Measurements from ENCODE around the gene MAMDC4. TPM values are rescaled to one million over a fixed set of nuclear protein-coding genes. Genes with fewer than 3 reads are reported as not detected.

Gene MAMDC4
- total and polyA plus RNA-seq, 2 experiments from 2014 or later = 1.7 to 6.8 TPM

DNA sequence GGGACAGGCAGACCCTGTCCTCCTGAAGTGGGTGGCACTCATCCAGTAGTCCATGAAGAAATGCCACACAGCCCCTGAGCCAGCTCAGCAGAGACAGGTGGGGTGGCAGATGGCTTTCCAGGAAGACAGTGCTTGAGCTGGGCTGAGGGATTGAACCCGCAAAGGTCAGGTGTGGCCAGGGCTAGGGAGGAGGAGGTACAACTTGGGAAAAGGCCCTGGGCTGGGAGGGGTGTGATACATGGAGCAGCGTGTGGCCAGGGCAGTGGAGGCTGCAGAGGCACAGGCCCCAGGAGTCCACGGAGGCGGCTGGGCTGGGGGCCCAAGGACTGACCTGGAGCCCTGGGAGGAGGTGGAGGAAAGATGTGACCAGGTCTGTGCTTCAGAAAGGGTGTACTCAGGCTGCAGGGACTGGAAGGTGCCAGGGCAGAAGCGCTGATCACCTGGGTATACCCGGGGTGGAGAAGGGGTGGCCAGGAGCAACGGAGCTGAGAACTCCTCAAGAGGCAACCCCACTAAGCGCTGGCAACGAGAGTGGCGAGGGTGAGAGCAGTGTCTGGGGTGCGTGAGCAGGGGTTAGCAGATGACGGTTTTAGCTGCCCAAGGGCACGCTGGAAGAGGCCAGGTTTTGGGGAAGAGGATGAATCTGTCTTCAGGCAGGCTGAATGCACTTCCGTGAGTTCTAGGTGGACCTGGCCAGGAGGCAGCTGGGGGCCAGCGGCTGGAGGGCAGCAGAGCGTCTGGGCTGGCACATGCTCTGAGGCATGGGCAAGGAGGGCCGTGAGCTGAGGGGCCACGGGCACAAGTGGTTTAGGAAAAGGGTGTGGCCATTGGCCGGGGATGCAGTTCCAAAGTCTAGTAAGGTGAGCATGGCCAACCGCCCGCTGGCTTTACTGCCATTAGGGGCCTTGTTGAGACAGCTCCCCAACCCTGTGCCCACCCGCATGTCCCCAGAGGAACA is 48.3 kb upstream of the MAMDC4 start:
- Mint-ChIP-seq H3K27me3 (ENCODE audit: insufficient read depth, low read depth, poor library complexity) (peaks cover 34% of the 10 kb centered on the region), H3K36me3 (ENCODE audit: low read depth) (peaks cover 4% of the 10 kb centered on the region; the same call in 2 of the 3 replicates), H3K9me3 (no peaks in the 10 kb centered on the region; the same call in 2 of the 3 replicates), H3K4me3 (no peak overlapping the region), H3K4me1 (peaks cover 10% of the 10 kb centered on the region; the same call in 1 of the 3 replicates), H3K27ac (no peak overlapping the region)
- Histone ChIP-seq H3K4me2 (no peak overlapping the region), H3K4me3 (no peak overlapping the region), H3K36me3 (ENCODE audit: insufficient read depth) (no peaks in the 10 kb centered on the region), H3K4me1 (ENCODE audit: insufficient read depth) (peaks cover 11% of the 10 kb centered on the region), H3F3A (replicated peaks; ENCODE audit: low read depth) (peaks cover 10% of the 10 kb centered on the region; the same call in 1 of the 2 replicates), H3K9me2 (ENCODE audit: insufficient read depth) (no peaks in the 10 kb centered on the region), H3K79me2 (replicated peaks; ENCODE audit: insufficient read depth) (peaks cover 5% of the 10 kb centered on the region), H3K27me3 (ENCODE audit: insufficient read depth) (peaks cover 7% of the 10 kb centered on the region), H2AFZ (no peak overlapping the region), H4K20me1 (replicated peaks; ENCODE audit: insufficient read depth) (no peaks in the 10 kb centered on the region), H3K27ac (ENCODE audit: low read depth) (no peak overlapping the region)
- DNase-seq (ENCODE audit: low spot score) = no peak
- TF ChIP-seq CREB1 (CRISPR knock-in tag; IDR thresholded peaks at IDR 0.05; ENCODE audit: low read depth) (no peak), EZH2 (IDR thresholded peaks at IDR 0.05; ENCODE audit: low read depth, unreplicated experiment) (no peak), POLR2AphosphoS5 (IDR thresholded peaks at IDR 0.05; ENCODE audit: low read depth) (no peak), JUNB (IDR thresholded peaks at IDR 0.05; ENCODE audit: unreplicated experiment) (no peak)
- TF ChIP-seq, protein P1, sequence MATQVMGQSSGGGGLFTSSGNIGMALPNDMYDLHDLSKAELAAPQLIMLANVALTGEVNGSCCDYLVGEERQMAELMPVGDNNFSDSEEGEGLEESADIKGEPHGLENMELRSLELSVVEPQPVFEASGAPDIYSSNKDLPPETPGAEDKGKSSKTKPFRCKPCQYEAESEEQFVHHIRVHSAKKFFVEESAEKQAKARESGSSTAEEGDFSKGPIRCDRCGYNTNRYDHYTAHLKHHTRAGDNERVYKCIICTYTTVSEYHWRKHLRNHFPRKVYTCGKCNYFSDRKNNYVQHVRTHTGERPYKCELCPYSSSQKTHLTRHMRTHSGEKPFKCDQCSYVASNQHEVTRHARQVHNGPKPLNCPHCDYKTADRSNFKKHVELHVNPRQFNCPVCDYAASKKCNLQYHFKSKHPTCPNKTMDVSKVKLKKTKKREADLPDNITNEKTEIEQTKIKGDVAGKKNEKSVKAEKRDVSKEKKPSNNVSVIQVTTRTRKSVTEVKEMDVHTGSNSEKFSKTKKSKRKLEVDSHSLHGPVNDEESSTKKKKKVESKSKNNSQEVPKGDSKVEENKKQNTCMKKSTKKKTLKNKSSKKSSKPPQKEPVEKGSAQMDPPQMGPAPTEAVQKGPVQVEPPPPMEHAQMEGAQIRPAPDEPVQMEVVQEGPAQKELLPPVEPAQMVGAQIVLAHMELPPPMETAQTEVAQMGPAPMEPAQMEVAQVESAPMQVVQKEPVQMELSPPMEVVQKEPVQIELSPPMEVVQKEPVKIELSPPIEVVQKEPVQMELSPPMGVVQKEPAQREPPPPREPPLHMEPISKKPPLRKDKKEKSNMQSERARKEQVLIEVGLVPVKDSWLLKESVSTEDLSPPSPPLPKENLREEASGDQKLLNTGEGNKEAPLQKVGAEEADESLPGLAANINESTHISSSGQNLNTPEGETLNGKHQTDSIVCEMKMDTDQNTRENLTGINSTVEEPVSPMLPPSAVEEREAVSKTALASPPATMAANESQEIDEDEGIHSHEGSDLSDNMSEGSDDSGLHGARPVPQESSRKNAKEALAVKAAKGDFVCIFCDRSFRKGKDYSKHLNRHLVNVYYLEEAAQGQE (IDR thresholded peaks at IDR 0.05; ENCODE audit: unreplicated experiment) = no peak
- TF ChIP-seq, protein P2, sequence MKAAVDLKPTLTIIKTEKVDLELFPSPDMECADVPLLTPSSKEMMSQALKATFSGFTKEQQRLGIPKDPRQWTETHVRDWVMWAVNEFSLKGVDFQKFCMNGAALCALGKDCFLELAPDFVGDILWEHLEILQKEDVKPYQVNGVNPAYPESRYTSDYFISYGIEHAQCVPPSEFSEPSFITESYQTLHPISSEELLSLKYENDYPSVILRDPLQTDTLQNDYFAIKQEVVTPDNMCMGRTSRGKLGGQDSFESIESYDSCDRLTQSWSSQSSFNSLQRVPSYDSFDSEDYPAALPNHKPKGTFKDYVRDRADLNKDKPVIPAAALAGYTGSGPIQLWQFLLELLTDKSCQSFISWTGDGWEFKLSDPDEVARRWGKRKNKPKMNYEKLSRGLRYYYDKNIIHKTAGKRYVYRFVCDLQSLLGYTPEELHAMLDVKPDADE (IDR thresholded peaks at IDR 0.05) = no peak
- ATAC-seq = no peak

DNA sequence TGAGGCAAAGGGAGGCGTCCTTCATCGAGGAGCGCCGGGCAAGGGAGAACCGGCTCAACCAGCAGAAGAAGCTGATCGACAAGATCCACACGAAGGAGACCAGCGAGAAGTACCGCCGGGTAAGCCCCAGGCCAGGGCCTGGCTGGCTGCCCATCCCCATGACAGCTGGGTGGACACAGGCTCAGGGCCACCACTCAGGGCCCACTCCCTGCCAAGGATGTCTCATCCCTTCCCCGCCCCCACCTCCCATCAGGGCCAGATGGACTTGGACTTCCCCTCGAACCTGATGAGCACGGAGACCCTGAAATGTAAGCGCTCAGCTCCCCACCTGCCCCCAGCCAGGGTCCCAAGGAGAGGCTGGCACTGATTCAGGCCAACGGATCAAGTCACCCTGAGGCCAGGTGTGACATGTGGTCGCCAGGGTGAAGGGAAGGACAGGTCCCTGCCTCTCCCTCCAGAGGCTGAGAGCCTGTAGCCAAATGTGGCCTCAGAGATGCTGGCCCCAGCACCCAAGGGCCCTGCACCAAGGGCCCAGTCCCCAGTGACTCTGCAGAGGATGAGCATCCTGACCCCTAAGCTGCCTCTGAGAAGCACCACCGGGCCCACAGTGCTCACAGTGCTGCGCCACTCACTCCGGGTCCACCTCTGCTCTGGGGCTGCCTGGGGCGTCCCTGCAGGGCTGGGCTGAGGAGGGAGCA is 47.5 kb upstream of the MAMDC4 start:
- no peak overlapping the region for H3K4me2 ChIP-seq
- peaks cover 16% of the 10 kb centered on the region for H3K4me1 ChIP-seq (ENCODE audit: insufficient read depth)
- peaks cover 13% of the 10 kb centered on the region for H3K79me2 ChIP-seq (replicated peaks; ENCODE audit: insufficient read depth)
- ATAC-seq = no peak
- no peaks in the 10 kb centered on the region for H3K9me2 ChIP-seq (ENCODE audit: insufficient read depth)
- H3K4me3 ChIP-seq = no peak overlapping the region
- TF ChIP-seq, protein P1 (IDR thresholded peaks at IDR 0.05; ENCODE audit: unreplicated experiment) = no peak
- TF ChIP-seq, protein P3, sequence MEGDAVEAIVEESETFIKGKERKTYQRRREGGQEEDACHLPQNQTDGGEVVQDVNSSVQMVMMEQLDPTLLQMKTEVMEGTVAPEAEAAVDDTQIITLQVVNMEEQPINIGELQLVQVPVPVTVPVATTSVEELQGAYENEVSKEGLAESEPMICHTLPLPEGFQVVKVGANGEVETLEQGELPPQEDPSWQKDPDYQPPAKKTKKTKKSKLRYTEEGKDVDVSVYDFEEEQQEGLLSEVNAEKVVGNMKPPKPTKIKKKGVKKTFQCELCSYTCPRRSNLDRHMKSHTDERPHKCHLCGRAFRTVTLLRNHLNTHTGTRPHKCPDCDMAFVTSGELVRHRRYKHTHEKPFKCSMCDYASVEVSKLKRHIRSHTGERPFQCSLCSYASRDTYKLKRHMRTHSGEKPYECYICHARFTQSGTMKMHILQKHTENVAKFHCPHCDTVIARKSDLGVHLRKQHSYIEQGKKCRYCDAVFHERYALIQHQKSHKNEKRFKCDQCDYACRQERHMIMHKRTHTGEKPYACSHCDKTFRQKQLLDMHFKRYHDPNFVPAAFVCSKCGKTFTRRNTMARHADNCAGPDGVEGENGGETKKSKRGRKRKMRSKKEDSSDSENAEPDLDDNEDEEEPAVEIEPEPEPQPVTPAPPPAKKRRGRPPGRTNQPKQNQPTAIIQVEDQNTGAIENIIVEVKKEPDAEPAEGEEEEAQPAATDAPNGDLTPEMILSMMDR (conservative IDR thresholded peaks at IDR 0.05; ENCODE audit: low read depth in 2 of 2) = no peak
- no peak overlapping the region for H3K4me3 Mint-ChIP-seq
- no peaks in the 10 kb centered on the region; the same call in 2 of the 3 replicates for H3K9me3 Mint-ChIP-seq
- H3F3A ChIP-seq (replicated peaks; ENCODE audit: low read depth) = peaks cover 11% of the 10 kb centered on the region; the same call in 1 of the 2 replicates
- H4K20me1 ChIP-seq (replicated peaks; ENCODE audit: insufficient read depth) = peaks cover 6% of the 10 kb centered on the region; the same call in 1 of the 2 replicates
- no peak overlapping the region for H3K27ac Mint-ChIP-seq
- no peak for DNase-seq (ENCODE audit: low spot score)
- H3K36me3 Mint-ChIP-seq (ENCODE audit: low read depth) = peaks cover 11% of the 10 kb centered on the region; the same call in 2 of the 3 replicates
- H3K36me3 ChIP-seq (ENCODE audit: insufficient read depth) = no peaks in the 10 kb centered on the region
- H3K27ac ChIP-seq (ENCODE audit: low read depth) = no peak overlapping the region
- no peaks in the 10 kb centered on the region for H3K27me3 ChIP-seq (ENCODE audit: insufficient read depth)
- H2AFZ ChIP-seq = no peak overlapping the region
- H3K27me3 Mint-ChIP-seq (ENCODE audit: insufficient read depth, low read depth, poor library complexity) = peaks cover 32% of the 10 kb centered on the region
- H3K4me1 Mint-ChIP-seq = peaks cover 18% of the 10 kb centered on the region; the same call in 2 of the 3 replicates

All from GM23338 (cell line).